ENCODE results near the gene GRIN2C. TPM values are rescaled to one million over a fixed set of nuclear protein-coding genes. Genes with fewer than 3 reads are reported as not detected.

Gene GRIN2C
- total RNA-seq, 1 experiment from 2014 or later, result not detected

- Mint-ChIP-seq H3K9me3 (ENCODE audit: low read depth, unreplicated experiment) (peaks cover 4% of the 10 kb centered on the region), H3K27me3 (ENCODE audit: unreplicated experiment) (peaks cover 80% of the 10 kb centered on the region), H3K27ac (ENCODE audit: unreplicated experiment) (no peak overlapping the region), H3K4me1 (ENCODE audit: low read depth, unreplicated experiment) (peaks cover 7% of the 10 kb centered on the region), H3K4me3 (ENCODE audit: low read depth, unreplicated experiment) (no peak overlapping the region), H3K36me3 (ENCODE audit: insufficient read depth, unreplicated experiment) (no peaks in the 10 kb centered on the region)
- CTCF ChIA-PET, result interaction anchor here (1.0 to 1.2 kb wide), 2 partner anchors 68 to 82 kb away, joined by 3 to 5 read pairs; a partner anchor contains a TSS
- no peak for DNase-seq
- intact Hi-C loops (cut with micrococcal nuclease; ENCODE audit: unreplicated experiment), result no loop called here
- no TSS peak for BruUV-seq (replicated peaks)
- no peak for TF ChIP-seq CTCF (IDR thresholded peaks at IDR 0.05; ENCODE audit: unreplicated experiment)
These were observed 820 bp downstream of the GRIN2C start for GRCh38 chr17:74858672-74859458.

DNA sequence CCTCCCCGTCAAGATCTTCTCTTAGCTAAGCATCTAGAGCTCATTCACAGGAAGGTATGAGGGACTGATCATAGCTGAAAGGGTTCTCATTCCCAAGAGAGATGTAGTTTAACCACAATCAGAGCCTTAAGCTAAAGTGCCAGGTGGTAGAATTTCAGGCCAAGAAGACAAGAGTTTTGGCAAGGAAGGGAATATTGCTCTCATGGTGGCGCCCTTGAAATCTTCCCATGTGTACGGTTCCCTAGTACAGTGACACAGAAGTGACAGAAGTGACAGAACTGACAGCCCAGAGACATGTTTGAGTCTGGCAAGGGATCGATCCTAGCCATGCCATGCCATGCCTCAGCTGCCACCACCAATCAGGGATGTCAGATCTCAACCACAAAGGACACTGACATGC, 2.5 kb downstream of the GRIN2C start:
- no peak overlapping the region for H3K27ac Mint-ChIP-seq (ENCODE audit: unreplicated experiment)
- CTCF ChIA-PET, result no interaction called here
- intact Hi-C loops (cut with micrococcal nuclease; ENCODE audit: unreplicated experiment), result no loop called here
- no peaks in the 10 kb centered on the region for H3K9me3 Mint-ChIP-seq (ENCODE audit: low read depth, unreplicated experiment)
- peaks cover 92% of the 10 kb centered on the region for H3K27me3 Mint-ChIP-seq (ENCODE audit: unreplicated experiment)
- DNase-seq, result no peak
- H3K4me1 Mint-ChIP-seq (ENCODE audit: low read depth, unreplicated experiment), result no peaks in the 10 kb centered on the region
- TF ChIP-seq CTCF (IDR thresholded peaks at IDR 0.05; ENCODE audit: unreplicated experiment), result no peak
- BruUV-seq (replicated peaks), result no TSS peak
- no peak overlapping the region for H3K4me3 Mint-ChIP-seq (ENCODE audit: low read depth, unreplicated experiment)
- no peaks in the 10 kb centered on the region for H3K36me3 Mint-ChIP-seq (ENCODE audit: insufficient read depth, unreplicated experiment)

- Mint-ChIP-seq H3K27me3 (ENCODE audit: unreplicated experiment) (peaks cover 92% of the 10 kb centered on the region), H3K4me1 (ENCODE audit: low read depth, unreplicated experiment) (no peaks in the 10 kb centered on the region), H3K27ac (ENCODE audit: unreplicated experiment) (no peak overlapping the region), H3K4me3 (ENCODE audit: low read depth, unreplicated experiment) (no peak overlapping the region), H3K9me3 (ENCODE audit: low read depth, unreplicated experiment) (no peaks in the 10 kb centered on the region), H3K36me3 (ENCODE audit: insufficient read depth, unreplicated experiment) (no peaks in the 10 kb centered on the region)
- CTCF ChIA-PET, result interaction anchor here (0.5 kb wide), 1 partner anchor 14 kb away, joined by 3 read pairs; no protein-coding TSS in a partner anchor
- intact Hi-C loops (cut with micrococcal nuclease; ENCODE audit: unreplicated experiment), result no loop called here
- BruUV-seq (replicated peaks), result no TSS peak
- no peak for DNase-seq
- TF ChIP-seq CTCF (IDR thresholded peaks at IDR 0.05; ENCODE audit: unreplicated experiment), result no peak
These were observed 3.6 kb downstream of the GRIN2C start for GRCh38 chr17:74856112-74856511.

DNA sequence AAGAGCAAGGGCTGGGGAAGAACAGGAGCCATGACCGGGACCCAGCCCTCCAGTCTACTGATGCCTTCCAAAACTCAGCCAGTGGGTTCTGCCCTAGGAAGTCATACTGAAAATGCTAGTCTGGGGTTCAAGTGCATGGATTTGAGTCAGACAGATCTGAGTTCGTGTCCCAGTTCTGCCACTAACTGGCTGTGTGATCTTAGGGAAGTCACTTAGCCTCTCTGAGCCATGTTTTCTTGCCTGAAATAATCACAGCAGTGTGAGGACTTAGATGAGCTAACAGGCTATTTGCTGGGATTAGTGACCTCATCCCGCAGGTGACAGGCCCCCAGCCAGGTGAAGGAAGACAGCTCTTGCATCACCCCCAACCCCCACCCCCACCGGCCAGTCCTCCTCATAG, 4.4 kb downstream of the GRIN2C start:
- Mint-ChIP-seq H3K9me3 (ENCODE audit: low read depth, unreplicated experiment) (no peaks in the 10 kb centered on the region), H3K4me1 (ENCODE audit: low read depth, unreplicated experiment) (no peaks in the 10 kb centered on the region), H3K4me3 (ENCODE audit: low read depth, unreplicated experiment) (no peak overlapping the region), H3K36me3 (ENCODE audit: insufficient read depth, unreplicated experiment) (no peaks in the 10 kb centered on the region), H3K27ac (ENCODE audit: unreplicated experiment) (no peak overlapping the region), H3K27me3 (ENCODE audit: unreplicated experiment) (peaks cover 92% of the 10 kb centered on the region)
- CTCF ChIA-PET, result no interaction called here
- intact Hi-C loops (cut with micrococcal nuclease; ENCODE audit: unreplicated experiment), result no loop called here
- no peak for TF ChIP-seq CTCF (IDR thresholded peaks at IDR 0.05; ENCODE audit: unreplicated experiment)
- no peak for DNase-seq
- BruUV-seq (replicated peaks), result no TSS peak
